Naive thymus-derived CD4-positive, alpha-beta T cell (primary cell): Measurements from ENCODE around the gene TNFRSF13B. TPM values are rescaled to one million over a fixed set of nuclear protein-coding genes. Genes with fewer than 3 reads are reported as not detected.
"Not testable (repeated sequence)": the region's sequence is repeated elsewhere in the genome, so short reads cannot be mapped to it uniquely, and the experiment has no call there.

Experiments used
- ATAC-seq: fragments of 150-1000 bp; cut with Tn5 transposase; 2 replicates; pipeline ENCODE4 v1.10.0; 2021; ENCODE audit warnings: mild to moderate bottlenecking, moderate library complexity
- CTCF ChIA-PET: fragments of 350-600 bp; sonication (Branson Sonifier 250); formaldehyde crosslinking; loops from one replicate; lab custom pipeline; 2021; ENCODE audit warnings: antibody characterized with exemption; lab: Charles Lee
- POLR2A ChIA-PET: fragments of 350-600 bp; sonication (Branson Sonifier 250); formaldehyde crosslinking; loops from one replicate; lab custom pipeline; 2021; ENCODE audit warnings: antibody characterized with exemption, inconsistent platforms; lab: Charles Lee
- DNase-seq, 9 donors: peaks; one replicate each; pipeline versions ENCODE4 v3.0.0 to v3.0.0-alpha.2; 2020 to 2022; ENCODE audit warnings: mixed read lengths in 1 of 9
- H3K27ac ChIP-seq: one replicate; pipeline ENCODE4 v1.7.0; 2013; ENCODE audit warnings: mild to moderate bottlenecking, low read depth, low read length, moderate library complexity
- H3K27me3 ChIP-seq, 2 donors: one replicate each; pipeline ENCODE4 v1.7.0; 2013; ENCODE audit warnings: low read length in 2 of 2, mild to moderate bottlenecking in 2 of 2, moderate library complexity in 2 of 2; ENCODE audit not compliant: control insufficient read depth in 2 of 2, insufficient read depth in 2 of 2
- H3K36me3 ChIP-seq, 3 experiments: 1 replicate in 2 of 3; 2 replicates in 1 of 3; pipeline ENCODE4 v1.7.0; 2013; ENCODE audit warnings: low read length in 3 of 3, mild to moderate bottlenecking in 3 of 3, moderate library complexity in 1 of 3; ENCODE audit not compliant: insufficient read depth in 3 of 3, control insufficient read depth in 2 of 3
- H3K4me1 ChIP-seq, 2 donors: one replicate each; pipeline ENCODE4 v1.7.0; 2013; ENCODE audit warnings: low read length in 2 of 2, mild to moderate bottlenecking in 2 of 2, moderate library complexity in 1 of 2; ENCODE audit not compliant: control insufficient read depth in 2 of 2, insufficient read depth in 2 of 2
- H3K4me3 ChIP-seq: 2 replicates; pipeline ENCODE4 v1.7.0; 2013; ENCODE audit warnings: mild to moderate bottlenecking, low read length
- H3K9me3 ChIP-seq, 3 experiments: 1 replicate in 2 of 3; 2 replicates in 1 of 3; pipeline ENCODE4 v1.7.0; 2013; ENCODE audit warnings: low read length in 3 of 3; ENCODE audit not compliant: control insufficient read depth in 2 of 3
- H3K27ac Mint-ChIP-seq, 9 donors: one replicate each; pipeline ENCODE4 v1.8.0; 2020 to 2022; ENCODE audit warnings: mixed read lengths in 9 of 9, mild to moderate bottlenecking in 8 of 9, moderate library complexity in 5 of 9, inconsistent platforms in 2 of 9
- H3K27me3 Mint-ChIP-seq, 5 donors: one replicate each; pipeline ENCODE4 v1.8.0; 2021 to 2022; ENCODE audit warnings: mixed read lengths in 5 of 5, mild to moderate bottlenecking in 1 of 5
- H3K36me3 Mint-ChIP-seq, 5 donors: one replicate each; pipeline ENCODE4 v1.8.0; 2020 to 2022; ENCODE audit warnings: mixed read lengths in 5 of 5, mild to moderate bottlenecking in 3 of 5, inconsistent platforms in 1 of 5
- H3K4me1 Mint-ChIP-seq, 7 donors: one replicate each; pipeline ENCODE4 v1.8.0; 2020 to 2022; ENCODE audit warnings: mixed read lengths in 7 of 7, mild to moderate bottlenecking in 3 of 7, inconsistent platforms in 1 of 7
- H3K4me3 Mint-ChIP-seq, 10 donors: one replicate each; pipeline ENCODE4 v1.8.0; 2020 to 2022; ENCODE audit warnings: mild to moderate bottlenecking in 10 of 10, mixed read lengths in 10 of 10, moderate library complexity in 6 of 10, inconsistent platforms in 2 of 10
- H3K9me3 Mint-ChIP-seq, 11 donors: one replicate each; pipeline ENCODE4 v1.8.0; 2020 to 2022; ENCODE audit warnings: mixed read lengths in 11 of 11, mild to moderate bottlenecking in 4 of 11, inconsistent platforms in 1 of 11, moderate library complexity in 1 of 11
- intact Hi-C, 2 donors: fragments of 100-400 bp; cut with micrococcal nuclease; formaldehyde crosslinking; loops; one replicate each; pipeline ENCODE4 v1.15.1; 2023
- polyA plus RNA-seq, 2 donors: library from polyadenylated mRNA; unstranded; fragments of 300-500 nt; fragmentation: Illumina TruSeq; gene quantifications; one replicate each; pipeline ENCODE4 v1.2.3, GENCODE V29; 2021
- total RNA-seq, 6 experiments: library from RNA in 5 of 6; stranded (reverse) in 5 of 6; gene quantifications; 1 replicate in 5 of 6; 2 replicates in 1 of 6; pipeline ENCODE4 v1.2.3 and lab custom pipeline; 2021 to 2026

Gene TNFRSF13B
- total and polyA plus RNA-seq, 7 experiments from 2014 or later: 0.21 to 2.4 (median 1.3) TPM; not detected in 3

DNA sequence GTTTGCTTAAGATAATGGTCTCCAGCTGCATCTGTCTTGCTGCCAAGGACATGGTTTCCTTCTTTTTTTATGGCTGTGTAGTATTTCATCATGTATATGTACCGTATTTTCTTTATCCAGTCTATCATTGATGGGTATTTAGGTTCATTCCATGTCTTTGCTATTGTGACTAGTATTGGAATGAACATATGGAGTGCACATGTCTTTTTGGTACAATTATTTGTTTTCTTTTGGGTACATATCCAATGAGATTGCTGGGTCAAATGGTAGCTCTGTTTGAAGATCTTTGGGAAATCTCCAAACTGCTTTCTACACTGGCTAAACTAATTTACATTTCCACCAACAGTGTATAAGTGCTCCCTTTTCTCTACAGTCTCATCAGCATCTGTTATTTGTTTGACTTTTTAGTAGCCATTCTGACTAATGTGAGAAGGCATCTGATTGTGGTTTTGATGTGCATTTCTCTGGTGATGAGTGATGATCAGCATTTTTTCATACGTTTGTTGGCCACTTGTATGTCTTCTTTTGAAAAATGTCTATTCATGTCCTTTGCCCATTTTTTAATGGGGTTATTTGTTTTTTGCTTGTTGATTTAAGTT lies 66.2 kb downstream of the TNFRSF13B start:
- CTCF ChIA-PET: no interaction called here
- H3K9me3 ChIP-seq: no peaks in the 10 kb centered on the region
- no peak for DNase-seq
- ATAC-seq: no peak
- POLR2A ChIA-PET: interaction anchor here (0.6 kb wide), 1 partner anchor 295 kb away, joined by 3 read pairs; no protein-coding TSS in a partner anchor
- no peak overlapping the region for H3K27ac ChIP-seq
- H3K4me1 Mint-ChIP-seq: peaks cover 13 to 60% (median 45%) of the 10 kb centered on the region in 7 donors
- H3K27ac Mint-ChIP-seq: peak overlapping the region in 2 of 9 donors; percentile 41 to 42
- peaks cover 0 to 54% (median 20%) of the 10 kb centered on the region in 5 donors for H3K27me3 Mint-ChIP-seq
- no peak overlapping the region for H3K4me3 ChIP-seq
- H3K36me3 ChIP-seq: no peaks in the 10 kb centered on the region
- H3K4me3 Mint-ChIP-seq: peak overlapping the region in 2 of 10 donors; percentile 49 to 52
- H3K36me3 Mint-ChIP-seq: no peaks in the 10 kb centered on the region
- peaks cover 0 to 6% of the 10 kb centered on the region in 2 donors for H3K27me3 ChIP-seq
- intact Hi-C loops: no loop called here
- H3K4me1 ChIP-seq: peaks cover 0 to 29% of the 10 kb centered on the region in 2 donors
- peaks cover 0 to 4% (median 0%) of the 10 kb centered on the region in 11 donors for H3K9me3 Mint-ChIP-seq

DNA sequence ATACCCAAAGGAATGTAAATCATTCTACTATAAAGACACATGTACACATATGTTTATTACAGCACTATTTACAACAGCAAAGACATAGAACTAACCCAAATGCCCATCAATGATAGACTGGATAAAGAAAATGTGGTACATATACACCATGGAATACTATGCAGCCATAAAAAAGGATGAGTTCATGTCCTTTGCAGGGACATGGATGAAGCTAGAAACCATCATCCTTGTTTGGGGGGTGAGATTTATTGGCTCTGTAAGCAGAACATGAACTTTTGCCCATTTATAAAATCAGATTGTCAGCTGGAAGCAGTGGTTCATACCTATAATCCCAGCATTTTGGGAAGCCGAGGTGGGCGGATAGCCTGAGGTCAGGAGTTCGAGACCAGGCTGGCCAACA lies 68.8 kb downstream of the TNFRSF13B start:
- POLR2A ChIA-PET, CTCF ChIA-PET, H3K36me3 ChIP-seq, H3K27ac ChIP-seq, intact Hi-C loops, H3K4me3 ChIP-seq, DNase-seq, H3K4me1 ChIP-seq, H3K4me3 Mint-ChIP-seq, ATAC-seq, H3K36me3 Mint-ChIP-seq, H3K27ac Mint-ChIP-seq, H3K9me3 ChIP-seq, H3K9me3 Mint-ChIP-seq, H3K27me3 ChIP-seq: not testable (repeated sequence)
- H3K4me1 Mint-ChIP-seq: peaks cover 9 to 37% (median 24%) of the 10 kb centered on the region in 7 donors
- peaks cover 0 to 60% (median 22%) of the 10 kb centered on the region in 5 donors for H3K27me3 Mint-ChIP-seq

DNA sequence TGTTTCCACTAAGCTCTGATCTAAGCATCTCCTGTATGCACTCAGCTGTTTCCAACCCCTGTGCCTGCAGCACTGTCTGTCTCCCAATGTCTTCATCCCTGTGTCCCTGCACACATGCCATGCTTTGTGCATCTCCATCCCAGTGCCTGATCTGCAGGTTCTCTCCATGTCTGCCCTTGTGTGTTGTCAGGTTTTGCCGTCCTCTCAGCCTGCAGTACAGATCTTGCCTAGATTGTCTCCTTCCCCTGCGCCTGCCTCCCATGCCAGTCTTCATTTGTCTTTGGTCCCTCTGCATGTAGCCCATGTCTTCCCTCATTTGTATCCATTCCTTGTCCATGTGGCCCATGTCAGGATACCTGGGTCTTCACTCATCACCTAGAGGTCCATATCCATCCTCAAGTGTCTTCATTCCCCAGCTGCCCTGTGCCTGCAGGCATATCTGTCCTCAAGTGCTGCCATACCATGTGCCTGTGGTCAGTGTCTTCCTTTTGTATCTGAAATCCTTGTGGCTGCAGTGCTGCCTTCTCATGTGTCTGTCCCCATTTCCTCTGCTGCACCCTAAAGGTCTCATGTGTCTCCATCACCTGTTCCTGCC lies 71.5 kb downstream of the TNFRSF13B start:
- Histone ChIP-seq H3K27ac (no peak overlapping the region), H3K36me3 (no peaks in the 10 kb centered on the region), H3K4me1 (no peaks in the 10 kb centered on the region), H3K27me3 (no peaks in the 10 kb centered on the region), H3K9me3 (no peaks in the 10 kb centered on the region), H3K4me3 (no peak overlapping the region)
- Mint-ChIP-seq H3K27me3 (peaks cover 0 to 46% (median 20%) of the 10 kb centered on the region in 5 donors), H3K4me1 (peaks cover 0 to 15% (median 7%) of the 10 kb centered on the region in 7 donors), H3K36me3 (no peaks in the 10 kb centered on the region), H3K27ac (peak overlapping the region in 1 of 9 donors; percentile 13), H3K4me3 (no peak overlapping the region), H3K9me3 (peaks cover 0 to 2% (median 0%) of the 10 kb centered on the region in 11 donors)
- intact Hi-C loops: no loop called here
- CTCF ChIA-PET: no interaction called here
- POLR2A ChIA-PET: no interaction called here
- ATAC-seq: no peak
- DNase-seq: peak in 1 of 9 donors; percentile 1

DNA sequence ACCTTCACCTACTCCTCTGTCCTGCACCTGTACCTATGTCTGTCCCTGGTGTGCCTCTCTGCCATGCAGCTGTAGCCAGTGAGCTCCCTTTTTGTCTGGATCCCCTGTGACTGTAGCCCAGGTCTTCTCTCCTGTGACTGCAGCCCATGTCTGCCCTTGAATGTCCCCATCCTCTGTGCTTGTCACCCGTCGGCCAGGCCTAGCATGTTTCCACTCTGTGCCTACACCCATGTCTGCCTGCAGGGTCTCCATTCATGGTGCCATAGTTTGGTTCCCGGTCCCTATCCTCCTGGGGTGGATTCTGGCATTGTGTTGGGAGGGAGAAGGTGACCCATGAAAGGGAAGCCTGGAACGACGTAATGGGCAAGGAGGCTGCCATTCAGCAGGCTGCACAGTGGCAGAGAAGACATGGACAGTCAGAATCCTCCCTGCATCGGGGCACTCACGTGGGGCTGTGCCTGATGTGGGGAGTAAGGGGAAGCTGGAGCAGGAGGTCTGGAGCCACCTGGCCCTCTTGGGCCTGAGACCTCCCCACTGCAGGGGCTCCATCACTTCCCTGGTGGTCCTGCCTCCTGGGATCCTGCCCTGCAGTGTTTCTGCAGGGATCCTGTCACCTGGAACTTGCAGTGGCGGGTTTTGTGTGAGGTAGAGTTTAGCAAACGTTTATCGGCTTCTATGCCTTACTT lies 74.6 kb downstream of the TNFRSF13B start:
- H3K27me3 Mint-ChIP-seq: peaks cover 0 to 26% (median 15%) of the 10 kb centered on the region in 5 donors
- intact Hi-C loops, H3K4me1 ChIP-seq, H3K27ac ChIP-seq, H3K27me3 ChIP-seq, CTCF ChIA-PET, H3K9me3 Mint-ChIP-seq, ATAC-seq, H3K9me3 ChIP-seq, H3K36me3 Mint-ChIP-seq, POLR2A ChIA-PET, H3K4me1 Mint-ChIP-seq, H3K4me3 Mint-ChIP-seq, H3K4me3 ChIP-seq, H3K36me3 ChIP-seq, H3K27ac Mint-ChIP-seq: not testable (repeated sequence)
- DNase-seq: peak in 1 of 9 donors; percentile 9

DNA sequence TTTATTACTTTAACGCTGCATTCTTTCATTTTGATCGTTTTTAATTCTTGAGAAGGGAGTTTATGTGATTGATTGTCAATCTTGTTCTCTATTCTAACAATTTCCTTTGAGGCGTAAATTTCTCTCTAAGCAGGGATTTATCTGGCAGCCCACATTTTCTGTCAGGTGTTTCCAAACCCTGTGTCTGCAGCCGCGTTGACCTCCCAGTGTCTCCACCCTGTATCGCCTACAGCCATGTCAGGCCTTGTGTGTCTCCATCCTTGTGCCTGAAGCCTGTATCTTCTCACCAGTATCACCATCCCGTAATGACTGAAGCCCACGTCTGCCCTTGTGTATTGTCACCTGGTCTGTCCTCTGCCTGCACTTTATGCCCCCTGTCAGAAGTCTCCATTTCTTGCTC lies 75.7 kb downstream of the TNFRSF13B start:
- POLR2A ChIA-PET, H3K4me3 Mint-ChIP-seq, H3K27ac ChIP-seq, H3K36me3 ChIP-seq, H3K4me1 ChIP-seq, intact Hi-C loops, ATAC-seq, H3K27ac Mint-ChIP-seq, H3K4me1 Mint-ChIP-seq, H3K27me3 ChIP-seq, H3K9me3 ChIP-seq, CTCF ChIA-PET, DNase-seq, H3K36me3 Mint-ChIP-seq, H3K4me3 ChIP-seq, H3K9me3 Mint-ChIP-seq: not testable (repeated sequence)
- H3K27me3 Mint-ChIP-seq: peaks cover 0 to 17% (median 8%) of the 10 kb centered on the region in 5 donors

DNA sequence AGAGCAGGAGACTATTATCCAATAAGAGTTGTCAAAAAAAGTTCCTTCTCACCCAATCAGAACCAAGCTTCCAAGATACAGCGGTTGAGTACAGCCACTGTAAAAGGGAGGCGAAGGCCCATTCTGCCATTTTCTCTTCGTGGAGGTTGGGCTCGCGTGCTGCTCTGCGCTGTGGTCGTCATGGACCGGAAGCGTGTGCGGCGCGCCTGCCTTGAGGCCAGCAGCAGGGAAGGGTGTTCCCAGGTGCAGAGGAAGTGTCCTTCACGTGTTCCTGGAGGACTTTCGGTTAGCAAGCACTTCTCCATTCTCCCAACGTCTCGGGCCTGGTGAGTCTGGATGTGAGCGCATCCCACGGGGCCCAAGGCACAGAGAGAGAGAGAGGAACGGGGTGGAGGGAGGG lies 78.4 kb downstream of the TNFRSF13B start:
- H3K9me3 Mint-ChIP-seq, H3K4me3 ChIP-seq, CTCF ChIA-PET, H3K27me3 Mint-ChIP-seq, H3K4me3 Mint-ChIP-seq, intact Hi-C loops, H3K27me3 ChIP-seq, H3K27ac ChIP-seq, H3K9me3 ChIP-seq, H3K4me1 Mint-ChIP-seq, H3K4me1 ChIP-seq, POLR2A ChIA-PET, H3K36me3 Mint-ChIP-seq, ATAC-seq, H3K27ac Mint-ChIP-seq, H3K36me3 ChIP-seq: not testable (repeated sequence)
- DNase-seq: peak in 1 of 9 donors; percentile 16
